B cell (primary cell): ENCODE results near the gene KRT79. TPM values are rescaled to one million over a fixed set of nuclear protein-coding genes. Genes with fewer than 3 reads are reported as not detected.

Experiments
- ATAC-seq: fragments of 200-7000 bp; cut with Tn5 transposase; one replicate; pipeline ENCODE4 v1.10.0; 2021; ENCODE audit warnings: low read depth, mild to moderate bottlenecking, moderate number of reproducible peaks, moderate library complexity
- CTCF ChIA-PET: fragments of 350-600 bp; sonication (Branson Sonifier 250); formaldehyde crosslinking; loops from one replicate; lab custom pipeline; 2021; ENCODE audit warnings: antibody characterized with exemption, inconsistent platforms; lab: Charles Lee
- POLR2A ChIA-PET: fragments of 350-600 bp; sonication (Branson Sonifier 250); formaldehyde crosslinking; loops from one replicate; lab custom pipeline; 2021; ENCODE audit warnings: antibody characterized with exemption; lab: Charles Lee
- DNase-seq: peaks from one replicate; pipeline ENCODE4 v3.0.0; 2013
- H2AFZ ChIP-seq: 2 replicates; pipeline ENCODE4 v1.6.1; 2012; ENCODE audit warnings: mild to moderate bottlenecking, low read depth, low read length; ENCODE audit not compliant: insufficient read depth, poor library complexity, severe bottlenecking
- H3K27ac ChIP-seq, 2 donors: 1 replicate in 1 of 2; 2 replicates in 1 of 2; pipeline ENCODE4 v1.5.1; 2012 to 2013; ENCODE audit warnings: low read length in 2 of 2, mild to moderate bottlenecking in 2 of 2, moderate library complexity in 1 of 2
- H3K27me3 ChIP-seq, 4 experiments: fragments of 200-600 bp in 1 of 4; sonication (generic) in 1 of 4; replicated peaks in 1 of 4; 1 replicate in 2 of 4; 2 replicates in 2 of 4; pipeline versions ENCODE4 v1.6.1 to v1.7.0; 2013 to 2016; ENCODE audit warnings: low read length in 3 of 4, mild to moderate bottlenecking in 2 of 4, mixed read lengths in 1 of 4, moderate library complexity in 1 of 4; ENCODE audit not compliant: insufficient read depth in 4 of 4, control insufficient read depth in 3 of 4; ENCODE audit errors: control extremely low read depth in 1 of 4
- H3K36me3 ChIP-seq, 2 experiments: replicated peaks in 1 of 2; 1 replicate in 1 of 2; 2 replicates in 1 of 2; pipeline versions ENCODE4 v1.6.1 to v1.7.1; 2013; ENCODE audit warnings: low read length in 1 of 2; ENCODE audit not compliant: insufficient read depth in 2 of 2, control insufficient read depth in 1 of 2; ENCODE audit errors: control extremely low read depth in 1 of 2, extremely low read depth in 1 of 2
- H3K4me1 ChIP-seq, 2 donors: fragments of 200-600 bp in 1 of 2; sonication (generic) in 1 of 2; 1 replicate in 1 of 2; 2 replicates in 1 of 2; pipeline versions ENCODE4 v1.5.1 to v1.6.1; 2013 to 2017; ENCODE audit warnings: low read length in 2 of 2; ENCODE audit not compliant: control insufficient read depth in 2 of 2, insufficient read depth in 2 of 2
- H3K4me2 ChIP-seq: replicated peaks from 2 replicates; pipeline ENCODE3; 2012; ENCODE audit warnings: mild to moderate bottlenecking, low read depth, low read length; ENCODE audit not compliant: poor library complexity, severe bottlenecking
- H3K4me3 ChIP-seq, 5 experiments: fragments of 200-600 bp in 1 of 5; sonication (generic) in 1 of 5; 1 replicate in 3 of 5; 2 replicates in 2 of 5; pipeline versions ENCODE4 v1.5.1 to v1.7.0; 2011 to 2016; ENCODE audit warnings: low read length in 4 of 5, mild to moderate bottlenecking in 4 of 5, low read depth in 2 of 5, control low read depth in 1 of 5, moderate library complexity in 1 of 5; ENCODE audit not compliant: insufficient read depth in 1 of 5; ENCODE audit errors: control extremely low read depth in 1 of 5, extremely low read depth in 1 of 5
- H3K79me2 ChIP-seq: fragments of 200-600 bp; sonication (generic); one replicate; pipeline ENCODE4 v1.6.0; 2016; ENCODE audit warnings: low read length; ENCODE audit not compliant: control insufficient read depth, insufficient read depth
- H3K9ac ChIP-seq: fragments of 200-600 bp; sonication (generic); 2 replicates; pipeline ENCODE4 v1.6.1; 2017; ENCODE audit warnings: mild to moderate bottlenecking, low read length, moderate library complexity
- H3K9me3 ChIP-seq, 3 donors: one replicate each; pipeline versions ENCODE4 v1.6.1 to v1.7.1; 2013; ENCODE audit warnings: low read length in 2 of 3; ENCODE audit not compliant: control insufficient read depth in 2 of 3, insufficient read depth in 1 of 3; ENCODE audit errors: control extremely low read depth in 1 of 3
- H4K20me1 ChIP-seq: 2 replicates; pipeline ENCODE4 v1.6.0; 2012; ENCODE audit warnings: mild to moderate bottlenecking, low read length; ENCODE audit not compliant: insufficient read depth, control insufficient read depth, poor library complexity, severe bottlenecking
- H3K27ac Mint-ChIP-seq: one replicate; pipeline ENCODE4 v1.8.0; 2021; ENCODE audit warnings: mixed read lengths
- H3K27me3 Mint-ChIP-seq: one replicate; pipeline ENCODE4 v1.8.0; 2021; ENCODE audit warnings: mixed read lengths
- H3K4me1 Mint-ChIP-seq: one replicate; pipeline ENCODE4 v1.8.0; 2021; ENCODE audit warnings: mixed read lengths
- H3K4me3 Mint-ChIP-seq: one replicate; pipeline ENCODE4 v1.8.0; 2021; ENCODE audit warnings: mixed read lengths
- H3K9me3 Mint-ChIP-seq: one replicate; pipeline ENCODE4 v1.8.0; 2022; ENCODE audit warnings: mixed read lengths; ENCODE audit not compliant: insufficient read depth
- EZH2 ChIP-seq: IDR thresholded peaks from 2 replicates; pipeline ENCODE4 v1.6.1; 2012; ENCODE audit warnings: borderline replicate concordance, low read depth, mild to moderate bottlenecking, moderate library complexity, low read length; ENCODE audit not compliant: insufficient read depth, poor library complexity, severe bottlenecking
- WGBS: methylation state at CpG from one replicate; pipeline ENCODE4 v1.1.5; 2013; ENCODE audit warnings: missing lambda C conversion rate; ENCODE audit not compliant: insufficient coverage; 5-methylcytosine and 5-hydroxymethylcytosine counted together
- intact Hi-C: fragments of 100-400 bp; cut with micrococcal nuclease; formaldehyde crosslinking; loops from one replicate; pipeline ENCODE4 v1.10.0; 2022
- polyA plus RNA-seq: library from polyadenylated mRNA; depleted of rRNA; stranded (reverse); fragments of >200 nt; gene quantifications from 2 replicates; pipeline ENCODE4 v1.2.3, GENCODE V29; 2012
- total RNA-seq, 2 donors: library from RNA; stranded (reverse); fragments of 120-200 nt in 1 of 2; gene quantifications; 1 replicate in 1 of 2; 2 replicates in 1 of 2; pipeline versions ENCODE4 v1.2.3 to v1.2.4, GENCODE V29; 2013 to 2022
- TF ChIP-seq, protein P1 (sequence below): fragments of 200-600 bp; IDR thresholded peaks from one replicate; pipeline ENCODE4 v1.8.0; 2022; ENCODE audit warnings: antibody characterized with exemption, mild to moderate bottlenecking

KRT79 gene
- total and polyA plus RNA-seq, 2 donors (not counting 1 experiment from before 2014, with no cell fraction given): not detected

DNA sequence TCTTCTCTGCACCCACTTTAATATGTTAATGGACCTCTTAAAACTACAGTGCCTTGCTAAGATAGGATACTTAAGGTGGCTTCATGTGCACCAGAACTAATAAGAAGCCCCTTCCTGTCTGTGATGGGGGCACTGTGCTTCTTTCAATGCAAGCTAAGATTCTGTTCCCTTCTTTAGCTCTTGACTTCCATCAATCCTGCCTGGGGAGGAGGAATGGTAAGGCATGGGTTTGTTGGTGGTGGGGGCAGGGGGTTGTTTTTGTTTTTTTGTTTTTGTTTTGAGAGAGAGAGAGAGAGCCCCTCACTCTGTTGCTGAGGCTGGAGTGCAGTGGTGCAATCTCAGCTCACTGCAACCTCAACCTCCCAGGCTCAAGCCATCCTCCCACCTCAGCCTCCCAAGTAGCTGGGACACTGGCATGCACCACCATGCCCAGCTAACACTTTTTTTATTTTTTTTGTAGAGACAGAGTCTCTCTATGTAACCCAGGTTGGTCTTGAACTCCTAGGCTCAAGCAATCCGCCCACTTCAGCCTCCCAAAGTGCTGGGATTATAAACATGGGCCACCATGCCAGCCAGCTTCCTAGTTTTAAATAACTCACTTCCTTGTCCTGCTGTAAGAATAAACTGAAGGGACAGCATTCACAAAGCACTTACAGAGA, 33.7 kb downstream of the KRT79 start:
- Histone ChIP-seq H3K9ac (no peak overlapping the region), H3K9me3 (no peaks in the 10 kb centered on the region), H3K4me1 (no peaks in the 10 kb centered on the region), H4K20me1 (no peaks in the 10 kb centered on the region), H3K27ac (no peak overlapping the region), H3K36me3 (no peaks in the 10 kb centered on the region), H2AFZ (no peak overlapping the region), H3K4me2 (no peak overlapping the region), H3K4me3 (no peak overlapping the region), H3K79me2 (no peaks in the 10 kb centered on the region), H3K27me3 (peaks cover 0 to 5% (median 2%) of the 10 kb centered on the region in 4 experiments)
- Mint-ChIP-seq H3K27ac (no peak overlapping the region), H3K4me1 (no peaks in the 10 kb centered on the region), H3K9me3 (no peaks in the 10 kb centered on the region), H3K27me3 (peaks cover 30% of the 10 kb centered on the region), H3K4me3 (no peak overlapping the region)
- WGBS: 90% methylated on average over 1 of the region's 1 CpG
- DNase-seq (no peak), ATAC-seq (no peak)
- intact Hi-C loops: no loop called here
- TF ChIP-seq, protein P1, sequence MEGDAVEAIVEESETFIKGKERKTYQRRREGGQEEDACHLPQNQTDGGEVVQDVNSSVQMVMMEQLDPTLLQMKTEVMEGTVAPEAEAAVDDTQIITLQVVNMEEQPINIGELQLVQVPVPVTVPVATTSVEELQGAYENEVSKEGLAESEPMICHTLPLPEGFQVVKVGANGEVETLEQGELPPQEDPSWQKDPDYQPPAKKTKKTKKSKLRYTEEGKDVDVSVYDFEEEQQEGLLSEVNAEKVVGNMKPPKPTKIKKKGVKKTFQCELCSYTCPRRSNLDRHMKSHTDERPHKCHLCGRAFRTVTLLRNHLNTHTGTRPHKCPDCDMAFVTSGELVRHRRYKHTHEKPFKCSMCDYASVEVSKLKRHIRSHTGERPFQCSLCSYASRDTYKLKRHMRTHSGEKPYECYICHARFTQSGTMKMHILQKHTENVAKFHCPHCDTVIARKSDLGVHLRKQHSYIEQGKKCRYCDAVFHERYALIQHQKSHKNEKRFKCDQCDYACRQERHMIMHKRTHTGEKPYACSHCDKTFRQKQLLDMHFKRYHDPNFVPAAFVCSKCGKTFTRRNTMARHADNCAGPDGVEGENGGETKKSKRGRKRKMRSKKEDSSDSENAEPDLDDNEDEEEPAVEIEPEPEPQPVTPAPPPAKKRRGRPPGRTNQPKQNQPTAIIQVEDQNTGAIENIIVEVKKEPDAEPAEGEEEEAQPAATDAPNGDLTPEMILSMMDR: no peak
- no peak for TF ChIP-seq EZH2
- ChIA-PET POLR2A (no interaction called here), CTCF (no interaction called here)

DNA sequence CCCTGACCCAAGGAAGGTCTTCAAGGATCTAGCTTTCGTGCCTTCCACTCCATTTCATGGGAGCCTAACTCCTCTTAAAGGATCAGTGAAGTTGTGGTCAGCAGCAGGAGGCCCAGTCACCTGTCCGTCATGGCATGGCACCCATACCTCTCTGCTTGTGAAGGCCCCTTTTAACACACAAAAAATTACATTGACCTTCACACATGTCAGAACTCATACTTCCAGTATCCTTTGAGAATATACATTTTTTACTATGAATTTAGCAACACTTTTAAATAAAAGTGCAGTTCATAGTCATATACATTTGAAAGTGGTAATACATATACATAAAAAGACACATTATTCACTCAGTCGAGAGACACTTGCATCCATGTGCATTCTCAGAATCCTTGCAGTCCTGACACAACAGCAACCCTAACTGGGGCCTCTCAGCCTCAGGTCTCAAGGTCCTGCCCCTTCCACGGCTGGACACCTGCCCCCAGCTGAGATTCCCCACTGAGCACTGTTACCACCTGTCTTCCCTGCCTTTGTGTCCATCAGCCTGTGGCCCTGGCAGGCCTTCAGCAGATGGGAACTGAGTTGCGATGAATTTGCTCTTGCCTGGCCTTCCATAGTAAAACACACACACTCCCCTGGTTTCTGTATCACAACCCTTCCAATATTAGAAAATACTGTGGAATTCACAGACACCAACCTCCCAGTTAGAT, 34.5 kb downstream of the KRT79 start:
- intact Hi-C loops: no loop called here
- peaks cover 30% of the 10 kb centered on the region for H3K27me3 Mint-ChIP-seq
- Histone ChIP-seq H4K20me1 (no peaks in the 10 kb centered on the region), H3K9ac (no peak overlapping the region), H3K9me3 (no peaks in the 10 kb centered on the region), H3K36me3 (no peaks in the 10 kb centered on the region), H3K4me2 (no peak overlapping the region), H3K27ac (no peak overlapping the region), H3K79me2 (no peaks in the 10 kb centered on the region), H3K4me3 (no peak overlapping the region), H3K27me3 (peaks cover 0 to 5% (median 2%) of the 10 kb centered on the region in 4 experiments), H3K4me1 (no peaks in the 10 kb centered on the region), H2AFZ (no peak overlapping the region)
- H3K4me3 Mint-ChIP-seq: no peak overlapping the region
- 84% methylated on average over 5 of the region's 5 CpGs for WGBS
- ChIA-PET CTCF (no interaction called here), POLR2A (no interaction called here)
- H3K27ac Mint-ChIP-seq: no peak overlapping the region
- no peak for DNase-seq
- TF ChIP-seq, protein P1: no peak
- TF ChIP-seq EZH2: no peak
- no peaks in the 10 kb centered on the region for H3K9me3 Mint-ChIP-seq
- no peaks in the 10 kb centered on the region for H3K4me1 Mint-ChIP-seq
- no peak for ATAC-seq
